Parathyroid adenoma (tissue), 2 donors: ENCODE measurements around the gene GAREM2.

ENCODE experiments used
- H2AFZ ChIP-seq: fragments of 300-600 bp; sonication (generic); one replicate; pipeline ENCODE4 v1.7.0; 2017; ENCODE audit warnings: antibody characterized with exemption, mild to moderate bottlenecking
- H3K27ac ChIP-seq: fragments of 300-600 bp; sonication (generic); one replicate; pipeline ENCODE4 v1.7.0; 2017
- H3K27me3 ChIP-seq: fragments of 300-600 bp; sonication (generic); one replicate; pipeline ENCODE4 v1.7.0; 2017; ENCODE audit warnings: low read length; ENCODE audit not compliant: control insufficient read depth, insufficient read depth
- H3K36me3 ChIP-seq: fragments of 300-600 bp; sonication (generic); one replicate; pipeline ENCODE4 v1.7.0; 2017; ENCODE audit warnings: low read length; ENCODE audit not compliant: control insufficient read depth, insufficient read depth
- H3K4me1 ChIP-seq: fragments of 300-600 bp; sonication (generic); one replicate; pipeline ENCODE4 v1.7.0; 2017; ENCODE audit warnings: control low read depth
- H3K4me2 ChIP-seq: fragments of 300-600 bp; sonication (generic); one replicate; pipeline ENCODE4 v1.7.0; 2017; ENCODE audit warnings: low read length
- H3K4me3 ChIP-seq: fragments of 300-600 bp; sonication (generic); one replicate; pipeline ENCODE4 v1.7.0; 2017; ENCODE audit warnings: low read depth, low read length
- H3K79me2 ChIP-seq: fragments of 300-600 bp; sonication (generic); one replicate; pipeline ENCODE4 v1.7.0; 2017; ENCODE audit warnings: control low read depth
- H3K9ac ChIP-seq: fragments of 300-600 bp; sonication (generic); one replicate; pipeline ENCODE4 v1.7.0; 2017; ENCODE audit warnings: mild to moderate bottlenecking
- H3K9me3 ChIP-seq: fragments of 300-600 bp; sonication (generic); one replicate; pipeline ENCODE4 v1.7.0; 2017; ENCODE audit warnings: low read length; ENCODE audit not compliant: control insufficient read depth
- CTCF ChIP-seq: fragments of 300-600 bp; sonication (generic); IDR thresholded peaks from one replicate; pipeline ENCODE4 v1.7.0; 2017; ENCODE audit warnings: antibody characterized with exemption, mild to moderate bottlenecking
- donor health status: primary hyperparathyroidism.

The GAREM2 gene

DNA sequence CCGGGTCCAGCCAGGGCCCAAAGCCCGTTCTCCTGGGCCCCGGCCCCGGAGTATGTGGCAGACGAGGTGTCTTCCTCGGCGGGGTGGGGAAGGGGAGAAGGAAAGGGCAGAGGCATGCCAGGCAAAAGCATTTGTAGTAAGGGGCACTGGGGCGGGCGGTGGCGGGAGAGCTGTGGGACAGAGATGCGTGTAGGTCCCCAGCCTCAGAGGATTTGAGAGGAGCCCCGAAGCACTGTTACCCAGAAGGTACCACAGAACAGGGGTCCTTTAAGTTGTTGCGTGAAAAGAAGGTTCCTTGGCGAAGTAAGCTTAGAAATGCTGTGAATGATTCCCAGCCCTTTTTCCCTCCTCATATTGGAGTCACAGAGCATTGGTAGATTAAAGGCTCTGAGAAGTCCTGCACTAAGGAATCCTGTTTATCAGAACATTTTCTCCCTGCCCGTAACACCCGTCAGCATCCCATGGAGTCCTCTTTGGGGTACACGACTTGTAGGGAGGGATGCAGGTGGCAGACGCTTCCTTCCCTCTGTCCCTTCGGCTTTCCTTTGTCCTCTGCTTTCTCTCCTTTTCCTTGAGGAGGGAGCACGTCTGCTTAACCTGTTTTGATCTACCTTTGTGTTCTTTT, 12.5 kb downstream of the GAREM2 start:
- Histone ChIP-seq H3K27ac (peak overlapping the region; percentile 97), H3K9me3 (no peaks in the 10 kb centered on the region), H3K27me3 (no peaks in the 10 kb centered on the region), H2AFZ (no peak overlapping the region), H3K4me1 (peaks cover 73% of the 10 kb centered on the region), H3K4me3 (no peak overlapping the region), H3K9ac (no peak overlapping the region), H3K36me3 (no peaks in the 10 kb centered on the region), H3K79me2 (peaks cover 28% of the 10 kb centered on the region), H3K4me2 (no peak overlapping the region)
- TF ChIP-seq CTCF: no peak

DNA sequence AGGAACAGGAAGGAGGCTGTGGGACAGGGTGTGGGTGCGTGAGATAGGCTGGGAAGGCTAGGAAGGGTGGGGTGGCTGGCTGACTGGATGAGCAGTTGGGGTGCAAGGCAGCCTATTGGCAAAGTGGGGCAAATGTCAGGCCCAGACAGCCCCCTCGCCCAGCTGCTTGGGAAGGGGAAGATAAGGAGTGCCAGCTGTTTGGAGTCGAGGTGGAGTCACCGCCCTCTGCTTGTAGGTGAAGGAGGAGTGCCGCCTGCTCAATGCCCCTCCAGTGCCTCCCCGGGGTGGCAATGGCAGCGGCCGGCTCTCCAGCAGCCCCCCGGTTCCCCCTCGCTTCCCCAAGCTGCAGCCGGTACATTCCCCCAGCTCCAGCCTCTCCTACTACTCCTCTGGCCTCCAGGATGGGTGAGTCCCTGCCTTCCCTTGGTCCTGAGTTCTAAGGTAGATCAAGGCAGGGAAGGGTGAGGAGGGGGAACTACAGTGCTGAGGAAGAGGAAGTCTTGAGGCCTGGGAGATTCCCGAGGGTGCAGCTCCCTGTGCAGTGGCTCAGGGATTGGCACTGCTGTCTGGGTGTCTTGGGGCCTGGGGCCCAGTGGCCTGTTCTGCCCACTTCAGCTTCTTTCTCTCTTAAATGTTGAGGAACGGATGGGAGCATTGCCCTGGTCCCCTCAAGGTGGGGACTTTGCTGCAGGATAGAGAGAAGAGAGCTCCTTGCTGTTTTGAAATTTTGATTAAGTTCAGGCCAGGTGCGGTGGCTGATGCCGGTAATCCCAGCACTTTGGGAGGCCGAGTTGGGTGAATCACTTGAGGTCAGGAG, 13.3 kb downstream of the GAREM2 start:
- peaks cover 28% of the 10 kb centered on the region for H3K79me2 ChIP-seq
- no peak for TF ChIP-seq CTCF
- no peak overlapping the region for H3K9ac ChIP-seq
- H2AFZ ChIP-seq: no peak overlapping the region
- no peak overlapping the region for H3K4me3 ChIP-seq
- H3K4me2 ChIP-seq: no peak overlapping the region
- H3K9me3 ChIP-seq: no peaks in the 10 kb centered on the region
- H3K27me3 ChIP-seq: no peaks in the 10 kb centered on the region
- H3K36me3 ChIP-seq: no peaks in the 10 kb centered on the region
- H3K27ac ChIP-seq: peak overlapping the region; percentile 97
- H3K4me1 ChIP-seq: peaks cover 74% of the 10 kb centered on the region

DNA sequence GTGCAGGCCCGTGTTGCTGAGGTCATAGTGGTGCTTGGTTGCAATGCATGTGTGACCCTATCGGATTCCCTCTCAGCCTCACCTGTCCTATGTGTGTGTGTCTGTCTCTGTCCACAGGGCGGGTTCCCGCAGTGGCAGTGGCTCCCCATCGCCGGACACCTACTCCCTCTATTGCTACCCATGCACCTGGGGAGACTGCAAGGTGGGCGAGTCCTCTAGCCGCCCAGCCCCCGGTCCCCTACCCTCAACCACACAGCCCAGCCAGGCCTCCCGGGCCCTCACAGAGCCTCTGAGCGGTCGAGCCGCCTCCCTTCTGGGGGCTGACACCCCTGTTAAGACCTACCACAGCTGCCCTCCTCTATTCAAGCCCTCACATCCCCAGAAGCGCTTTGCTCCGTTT, 14.2 kb downstream of the GAREM2 start:
- no peaks in the 10 kb centered on the region for H3K36me3 ChIP-seq
- no peak overlapping the region for H3K4me2 ChIP-seq
- H3K4me1 ChIP-seq: peaks cover 70% of the 10 kb centered on the region
- H3K9me3 ChIP-seq: no peaks in the 10 kb centered on the region
- H3K4me3 ChIP-seq: no peak overlapping the region
- H2AFZ ChIP-seq: no peak overlapping the region
- peak overlapping the region; percentile 97 for H3K27ac ChIP-seq
- H3K27me3 ChIP-seq: no peaks in the 10 kb centered on the region
- peaks cover 24% of the 10 kb centered on the region for H3K79me2 ChIP-seq
- TF ChIP-seq CTCF: no peak
- no peak overlapping the region for H3K9ac ChIP-seq

- no peak for TF ChIP-seq CTCF
- H3K36me3 ChIP-seq: no peaks in the 10 kb centered on the region
These were observed 14.7 kb downstream of the GAREM2 start for GRCh38 chr2:26187537-26188104.

More at GRCh38 chr2:26187537-26188104, 14.7 kb downstream of the GAREM2 start:
- Histone ChIP-seq H3K79me2 (peaks cover 19% of the 10 kb centered on the region), H3K27ac (peak overlapping the region; percentile 97), H3K4me3 (no peak overlapping the region), H3K9me3 (no peaks in the 10 kb centered on the region), H2AFZ (no peak overlapping the region), H3K9ac (peak overlapping the region; percentile 14), H3K27me3 (no peaks in the 10 kb centered on the region), H3K4me2 (no peak overlapping the region), H3K4me1 (peaks cover 70% of the 10 kb centered on the region)
